BLaER1 treated with 17β-estradiol and CSF1 and Interleukin-3, amounts not matched to agents 10 nM and 100 nM (cell line): ENCODE results near the gene PARD6A.
A peak's percentile ranks its signal among the peaks of the same experiment; 100 is the strongest.

Experiments used
- H3K27ac ChIP-seq, 11 experiments: shearing (Covaris generic); formaldehyde crosslinking; 2 replicates each; pipeline ENCODE4 v1.8.1; 2022
- H3K27me3 ChIP-seq, 11 experiments: shearing (Covaris generic); formaldehyde crosslinking; 2 replicates each; pipeline ENCODE4 v1.8.1; 2022
- H3K36me3 ChIP-seq, 11 experiments: shearing (Covaris generic); formaldehyde crosslinking; 2 replicates each; pipeline ENCODE4 v1.8.1; 2022
- H3K4me1 ChIP-seq, 10 experiments: shearing (Covaris generic); formaldehyde crosslinking; 2 replicates each; pipeline ENCODE4 v1.8.1; 2022
- H3K4me2 ChIP-seq, 11 experiments: shearing (Covaris generic); formaldehyde crosslinking; 2 replicates each; pipeline ENCODE4 v1.8.1; 2022
- H3K4me3 ChIP-seq, 10 experiments: shearing (Covaris generic); formaldehyde crosslinking; 2 replicates each; pipeline ENCODE4 v1.8.1; 2022
- H3K9ac ChIP-seq, 11 experiments: shearing (Covaris generic); formaldehyde crosslinking; 2 replicates each; pipeline ENCODE4 v1.8.1; 2022
- H3K9me3 ChIP-seq, 11 experiments: shearing (Covaris generic); formaldehyde crosslinking; replicated peaks in 1 of 11; 2 replicates each; pipeline ENCODE4 v1.8.1; 2022
- H4K20me1 ChIP-seq, 11 experiments: shearing (Covaris generic); formaldehyde crosslinking; 2 replicates each; pipeline ENCODE4 v1.8.1; 2022
- Cebpa-rat ChIP-seq, 11 experiments: shearing (Covaris generic); IDR thresholded peaks; 2 replicates each; pipeline ENCODE4 v1.8.1; 2022

PARD6A gene

DNA sequence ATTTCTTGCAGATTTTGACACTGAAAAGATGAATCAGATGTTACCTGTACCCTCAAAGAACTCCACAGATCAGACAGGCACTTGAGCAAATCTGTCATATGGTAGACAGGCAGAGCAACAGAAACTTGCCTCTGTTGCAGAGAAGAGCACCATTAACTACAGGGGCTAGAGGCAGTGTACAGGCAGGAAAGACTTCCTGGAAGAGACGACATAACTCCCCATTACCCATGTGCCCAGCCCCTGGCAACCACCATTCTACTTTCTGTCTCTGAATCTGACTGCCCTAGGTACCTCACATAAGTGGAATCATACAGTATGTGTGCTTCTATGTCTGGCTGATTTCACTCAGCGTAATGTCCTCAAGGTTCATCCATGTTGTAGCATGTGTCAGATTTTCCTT is 42.9 kb downstream of the PARD6A start:
- H4K20me1 ChIP-seq, result peaks cover 0 to 59% (median 15%) of the 10 kb centered on the region in 11 experiments; a peak in 17 of 22 replicates
- no peaks in the 10 kb centered on the region for H3K27me3 ChIP-seq
- 0 out of 22 replicates have a peak overlapping the region, but pooled peaks of 1 of the 11 experiments have one; percentile 7 for H3K9ac ChIP-seq
- no peak overlapping the region for H3K4me3 ChIP-seq
- H3K9me3 ChIP-seq, result peaks cover 10 to 24% (median 16%) of the 10 kb centered on the region in 11 experiments
- no peak overlapping the region for H3K27ac ChIP-seq
- H3K4me2 ChIP-seq, result no peak overlapping the region; a peak in 1 of 22 replicates
- peaks cover 13 to 44% (median 27%) of the 10 kb centered on the region in 11 experiments for H3K36me3 ChIP-seq
- TF ChIP-seq Cebpa-rat (IDR thresholded peaks at IDR 0.05), result no peak
- H3K4me1 ChIP-seq, result peaks cover 0 to 7% (median 0%) of the 10 kb centered on the region in 10 experiments; a peak in 2 of 20 replicates

DNA sequence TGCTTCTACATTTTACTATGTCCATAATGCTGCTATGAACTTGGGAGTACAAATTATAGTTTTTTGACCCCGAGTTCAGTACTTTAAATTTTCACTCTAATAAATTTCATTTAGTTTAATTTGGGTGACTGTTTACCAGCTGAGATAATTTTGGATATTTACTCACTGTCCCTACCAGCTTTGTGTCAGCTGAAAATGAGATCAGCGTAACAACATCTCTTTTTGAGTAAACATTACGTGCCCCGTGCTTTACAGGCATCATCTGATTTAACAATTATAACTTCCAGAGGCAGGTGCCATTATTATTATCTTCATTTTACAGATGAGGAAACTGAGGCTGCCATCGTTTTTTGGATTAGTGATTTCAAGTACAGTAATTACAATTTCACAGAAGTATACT is 43.4 kb downstream of the PARD6A start:
- H3K9me3 ChIP-seq, result peaks cover 8 to 19% (median 12%) of the 10 kb centered on the region in 11 experiments
- no peak overlapping the region for H3K4me2 ChIP-seq
- peaks cover 0 to 64% (median 19%) of the 10 kb centered on the region in 11 experiments; a peak in 17 of 22 replicates for H4K20me1 ChIP-seq
- H3K27me3 ChIP-seq, result no peaks in the 10 kb centered on the region
- H3K4me3 ChIP-seq, result no peak overlapping the region
- peaks cover 9 to 44% (median 22%) of the 10 kb centered on the region in 11 experiments for H3K36me3 ChIP-seq
- H3K9ac ChIP-seq, result 0 out of 22 replicates have a peak overlapping the region, but pooled peaks of 1 of the 11 experiments have one; percentile 7
- H3K27ac ChIP-seq, result no peak overlapping the region
- TF ChIP-seq Cebpa-rat (IDR thresholded peaks at IDR 0.05), result no peak
- peaks cover 0 to 7% (median 0%) of the 10 kb centered on the region in 10 experiments; a peak in 2 of 20 replicates for H3K4me1 ChIP-seq

DNA sequence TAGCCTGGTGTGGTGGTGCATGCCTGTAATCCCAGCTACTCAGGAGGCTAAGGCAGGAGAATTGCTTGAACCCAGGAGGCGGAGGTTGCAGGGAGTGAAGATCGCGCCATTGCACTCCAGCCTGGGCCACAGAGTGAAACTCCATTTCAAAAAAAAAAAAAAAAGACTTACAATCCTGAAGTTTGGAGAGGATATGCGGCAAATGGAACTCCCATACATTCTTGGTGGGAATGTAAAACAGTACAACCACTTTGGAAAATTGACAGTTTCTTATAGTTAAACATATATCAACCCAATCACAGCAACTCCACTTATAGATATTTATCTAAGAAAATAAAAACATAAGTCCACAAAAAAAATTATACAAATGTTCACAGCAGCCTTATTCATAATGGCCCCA is 46.5 kb downstream of the PARD6A start:
- H4K20me1 ChIP-seq, result peaks cover 0 to 83% (median 38%) of the 10 kb centered on the region in 11 experiments; a peak in 16 of 22 replicates
- TF ChIP-seq Cebpa-rat (IDR thresholded peaks at IDR 0.05), result no peak
- H3K4me2 ChIP-seq, result no peak overlapping the region
- H3K27me3 ChIP-seq, result no peaks in the 10 kb centered on the region
- H3K9me3 ChIP-seq, result peaks cover 0 to 4% (median 0%) of the 10 kb centered on the region in 11 experiments; a peak in 1 of 22 replicates
- H3K36me3 ChIP-seq, result peaks cover 0 to 48% (median 16%) of the 10 kb centered on the region in 11 experiments; a peak in 13 of 22 replicates
- H3K27ac ChIP-seq, result no peak overlapping the region
- H3K4me3 ChIP-seq, result no peak overlapping the region
- peaks cover 0 to 7% (median 0%) of the 10 kb centered on the region in 10 experiments; a peak in 2 of 20 replicates for H3K4me1 ChIP-seq
- no peak overlapping the region for H3K9ac ChIP-seq

DNA sequence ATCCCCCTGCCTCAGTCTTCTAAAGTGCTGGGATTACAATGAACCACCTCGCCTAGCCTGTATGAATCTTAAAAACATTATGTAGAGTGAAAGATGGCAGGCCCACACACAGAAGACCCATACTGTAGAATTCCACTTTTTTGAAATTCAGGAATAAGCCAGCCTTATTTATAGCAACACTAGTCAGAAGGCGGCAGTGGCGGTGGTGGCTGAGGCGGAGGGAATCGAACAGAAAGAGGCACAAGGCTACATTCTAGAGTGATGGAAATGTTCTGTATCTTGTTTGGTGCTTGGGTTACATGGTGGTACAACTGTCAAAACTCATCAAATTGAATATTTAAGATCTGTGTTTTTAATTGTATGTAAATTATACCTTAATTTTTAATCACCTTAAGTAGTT is 47.0 kb downstream of the PARD6A start:
- no peak overlapping the region for H3K4me3 ChIP-seq
- H3K4me1 ChIP-seq, result peaks cover 0 to 7% (median 0%) of the 10 kb centered on the region in 10 experiments; a peak in 2 of 20 replicates
- no peak overlapping the region for H3K9ac ChIP-seq
- no peak overlapping the region for H3K27ac ChIP-seq
- peaks cover 0 to 4% (median 0%) of the 10 kb centered on the region in 11 experiments; a peak in 1 of 22 replicates for H3K9me3 ChIP-seq
- peaks cover 0 to 79% (median 38%) of the 10 kb centered on the region in 11 experiments; a peak in 16 of 22 replicates for H4K20me1 ChIP-seq
- H3K27me3 ChIP-seq, result no peaks in the 10 kb centered on the region
- H3K4me2 ChIP-seq, result no peak overlapping the region
- TF ChIP-seq Cebpa-rat (IDR thresholded peaks at IDR 0.05), result no peak
- peaks cover 0 to 48% (median 15%) of the 10 kb centered on the region in 11 experiments; a peak in 14 of 22 replicates for H3K36me3 ChIP-seq

DNA sequence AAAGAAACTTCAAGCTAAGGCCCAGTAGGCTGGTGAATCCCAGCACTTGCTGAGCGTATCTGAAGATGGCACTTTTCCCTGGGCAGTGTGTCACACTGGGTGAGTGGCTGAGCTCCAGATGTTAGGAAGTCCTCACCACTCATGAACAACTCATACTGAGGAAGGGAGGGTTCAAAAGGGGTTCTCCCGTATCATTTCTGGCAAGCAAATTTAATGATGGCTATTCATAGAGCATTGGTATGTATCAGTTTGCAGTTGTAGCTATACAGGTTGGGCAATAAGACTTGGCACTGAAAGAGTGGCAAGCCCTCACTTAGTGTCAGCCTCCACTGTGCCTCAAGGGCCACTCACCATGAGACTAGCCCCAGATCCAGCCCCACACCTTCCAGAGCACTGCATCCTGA is 47.6 kb downstream of the PARD6A start:
- no peak overlapping the region for H3K4me2 ChIP-seq
- peaks cover 0 to 4% (median 0%) of the 10 kb centered on the region in 10 experiments; a peak in 3 of 20 replicates for H3K4me1 ChIP-seq
- peaks cover 0 to 53% (median 20%) of the 10 kb centered on the region in 11 experiments; a peak in 17 of 22 replicates for H3K36me3 ChIP-seq
- no peak for TF ChIP-seq Cebpa-rat (IDR thresholded peaks at IDR 0.05)
- no peak overlapping the region for H3K27ac ChIP-seq
- peaks cover 0 to 79% (median 35%) of the 10 kb centered on the region in 11 experiments; a peak in 16 of 22 replicates for H4K20me1 ChIP-seq
- no peak overlapping the region for H3K4me3 ChIP-seq
- no peaks in the 10 kb centered on the region for H3K27me3 ChIP-seq
- H3K9me3 ChIP-seq, result peaks cover 0 to 4% (median 0%) of the 10 kb centered on the region in 11 experiments; a peak in 1 of 22 replicates
- no peak overlapping the region for H3K9ac ChIP-seq

DNA sequence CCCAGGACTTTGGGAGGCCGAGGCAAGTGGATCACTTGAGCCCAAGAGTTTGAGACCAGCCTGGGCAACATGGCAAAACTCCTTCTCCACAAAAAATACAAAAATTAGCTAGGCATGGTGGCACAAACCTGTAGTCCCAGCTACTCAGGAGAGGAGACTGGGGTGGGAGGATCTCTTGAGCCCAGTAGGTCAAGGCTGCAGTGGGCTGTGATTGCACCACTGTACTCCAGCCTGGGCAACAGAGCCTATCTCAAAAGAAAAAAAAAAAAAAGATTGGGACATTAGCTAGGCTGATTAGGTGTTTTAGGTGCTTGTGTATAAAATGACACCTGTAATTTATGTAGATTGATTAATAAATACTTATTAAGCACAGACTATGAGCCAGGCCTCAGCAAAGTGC is 48.3 kb downstream of the PARD6A start:
- Histone ChIP-seq H4K20me1 (peaks cover 0 to 79% (median 39%) of the 10 kb centered on the region in 11 experiments; a peak in 17 of 22 replicates), H3K4me1 (peaks cover 0 to 8% (median 5%) of the 10 kb centered on the region in 10 experiments; a peak in 17 of 20 replicates), H3K4me2 (no peak overlapping the region), H3K9ac (no peak overlapping the region), H3K4me3 (no peak overlapping the region), H3K36me3 (peaks cover 5 to 59% (median 24%) of the 10 kb centered on the region in 11 experiments; a peak in 19 of 22 replicates), H3K9me3 (peaks cover 0 to 4% (median 0%) of the 10 kb centered on the region in 11 experiments; a peak in 1 of 22 replicates), H3K27me3 (no peaks in the 10 kb centered on the region), H3K27ac (no peak overlapping the region)
- TF ChIP-seq Cebpa-rat (IDR thresholded peaks at IDR 0.05), result no peak

DNA sequence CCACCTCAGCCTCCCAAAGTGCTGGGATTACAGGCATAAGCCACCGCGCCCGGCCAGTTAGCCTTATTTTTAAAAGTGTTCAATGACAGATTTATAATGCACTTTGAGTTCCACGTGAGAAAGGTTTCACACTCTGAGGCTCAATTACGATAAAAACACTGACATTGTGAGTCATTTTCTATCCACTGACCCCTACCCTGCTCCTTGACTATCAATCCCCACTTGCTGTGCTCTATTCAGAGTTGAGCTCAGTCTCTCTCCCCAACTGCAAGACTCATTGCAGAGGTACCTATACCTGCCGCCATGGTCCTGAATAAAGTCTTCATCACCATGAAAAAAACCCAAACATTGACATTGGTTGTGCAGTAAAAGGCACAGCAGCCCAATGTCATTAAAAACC is 49.8 kb downstream of the PARD6A start:
- H3K27me3 ChIP-seq, result no peaks in the 10 kb centered on the region
- peaks cover 0 to 78% (median 40%) of the 10 kb centered on the region in 11 experiments; a peak in 17 of 22 replicates for H4K20me1 ChIP-seq
- no peak overlapping the region for H3K4me3 ChIP-seq
- no peak overlapping the region for H3K27ac ChIP-seq
- no peak for TF ChIP-seq Cebpa-rat (IDR thresholded peaks at IDR 0.05)
- peaks cover 0 to 4% (median 0%) of the 10 kb centered on the region in 11 experiments; a peak in 1 of 22 replicates for H3K9me3 ChIP-seq
- H3K9ac ChIP-seq, result no peak overlapping the region
- H3K4me1 ChIP-seq, result peaks cover 10 to 21% (median 17%) of the 10 kb centered on the region in 10 experiments
- no peak overlapping the region for H3K4me2 ChIP-seq
- H3K36me3 ChIP-seq, result peaks cover 6 to 56% (median 24%) of the 10 kb centered on the region in 11 experiments; a peak in 19 of 22 replicates
